Aorta (tissue), 5 donors: ENCODE data around the gene AFAP1. TPM values are rescaled to one million over a fixed set of nuclear protein-coding genes. Genes with fewer than 3 reads are reported as not detected.

ENCODE experiments used
- ATAC-seq: fragments of 200-7000 bp; cut with Tn5 transposase; one replicate; pipeline ENCODE4 v1.9.1; 2022; ENCODE audit warnings: moderate library complexity; ENCODE audit not compliant: low FRiP score
- DNase-seq, 2 donors: peaks; one replicate each; pipeline ENCODE4 v3.0.0-alpha.2; 2020
- H3K27ac ChIP-seq, 2 donors: one replicate each; pipeline ENCODE4 v1.5.1; 2013; ENCODE audit warnings: low read length in 2 of 2, mild to moderate bottlenecking in 2 of 2, moderate library complexity in 2 of 2, control low read depth in 1 of 2, inconsistent platforms in 1 of 2, low read depth in 1 of 2
- H3K27me3 ChIP-seq, 2 donors: one replicate each; pipeline ENCODE4 v1.6.1; 2013; ENCODE audit warnings: control low read depth in 1 of 2, low read length in 1 of 2, mild to moderate bottlenecking in 1 of 2, moderate library complexity in 1 of 2; ENCODE audit not compliant: insufficient read depth in 2 of 2, control insufficient read depth in 1 of 2
- H3K36me3 ChIP-seq, 2 donors: one replicate each; pipeline ENCODE4 v1.6.1; 2013; ENCODE audit warnings: control low read depth in 1 of 2, low read length in 1 of 2, mild to moderate bottlenecking in 1 of 2; ENCODE audit not compliant: insufficient read depth in 2 of 2, control insufficient read depth in 1 of 2
- H3K4me1 ChIP-seq, 2 donors: one replicate each; pipeline ENCODE4 v1.6.1; 2013; ENCODE audit warnings: low read length in 2 of 2, control low read depth in 1 of 2, mild to moderate bottlenecking in 1 of 2, moderate library complexity in 1 of 2; ENCODE audit not compliant: insufficient read depth in 2 of 2, control insufficient read depth in 1 of 2
- H3K4me3 ChIP-seq, 2 donors: one replicate each; pipeline ENCODE4 v1.5.1; 2013; ENCODE audit warnings: low read length in 2 of 2, control low read depth in 1 of 2, mild to moderate bottlenecking in 1 of 2
- H3K9me3 ChIP-seq: one replicate; pipeline ENCODE4 v1.6.1; 2013; ENCODE audit warnings: mild to moderate bottlenecking, low read length; ENCODE audit not compliant: control insufficient read depth
- WGBS, 2 donors: extraction: QIAGEN DNeasy Blood & Tissue Kit; methylation state at CpG; one replicate each; pipeline ENCODE4 v1.1.7; 2013; 5-methylcytosine and 5-hydroxymethylcytosine counted together
- intact Hi-C, 2 donors: fragments of 100-400 bp; cut with DNase I; formaldehyde crosslinking; loops; one replicate each; pipeline versions ENCODE4 v1.14.2 to v1.15.0; 2022
- polyA plus RNA-seq, 2 donors: library from polyadenylated mRNA; stranded (reverse); fragments of 200-250 nt; gene quantifications; one replicate each; pipeline ENCODE4 v1.2.3, GENCODE V29; 2013
- total RNA-seq, 2 donors: library from RNA; stranded (reverse); fragmentation: NEBNext Ultra II Directional; extraction: Animal tissue kit (Norgen Biotek cat#: 25700); gene quantifications; one replicate each; pipeline ENCODE4 v1.2.1, GENCODE V29; 2021
- donor health status: healthy with polysubstance abuse.
- donor health status: Bipolar disorder and iron deficiency.
- donor health status: DM: no; HTN: no; CAD: no.
- donor health status: DM: no; HTN: no; CAD: no.
- donor health status: DM: yes; HTN: yes; CAD: no.

The AFAP1 gene
- total and polyA plus RNA-seq, 4 donors, result 4.6 to 60.5 (median 26.9) TPM

- Histone ChIP-seq H3K27ac (no peak overlapping the region), H3K36me3 (peaks cover 0 to 5% of the 10 kb centered on the region in 2 donors), H3K4me3 (no peak overlapping the region), H3K4me1 (no peaks in the 10 kb centered on the region), H3K9me3 (no peaks in the 10 kb centered on the region), H3K27me3 (no peaks in the 10 kb centered on the region)
- ATAC-seq, result no peak
- DNase-seq, result peak; percentile 13 to 44
- WGBS, 2 donors, result 81 to 83% methylated on average over 11 of the region's 11 CpGs
- intact Hi-C loops, result no loop called here
These were observed 173.6 kb downstream of the AFAP1 start for GRCh38 chr4:7766086-7766485.

GRCh38 chr4:7765666-7766065 is 174.0 kb downstream of the AFAP1 start:
- DNase-seq (peak; percentile 30 to 47), ATAC-seq (no peak)
- no peaks in the 10 kb centered on the region for H3K9me3 ChIP-seq
- no peaks in the 10 kb centered on the region for H3K27me3 ChIP-seq
- H3K4me1 ChIP-seq, result no peaks in the 10 kb centered on the region
- no peak overlapping the region for H3K4me3 ChIP-seq
- intact Hi-C loops, result no loop called here
- no peak overlapping the region for H3K27ac ChIP-seq
- 82 to 84% methylated on average over 12 of the region's 12 CpGs for WGBS, 2 donors
- H3K36me3 ChIP-seq, result peaks cover 0 to 5% of the 10 kb centered on the region in 2 donors

- no peaks in the 10 kb centered on the region for H3K4me1 ChIP-seq
- H3K36me3 ChIP-seq, result peaks cover 0 to 5% of the 10 kb centered on the region in 2 donors
- H3K27ac ChIP-seq, result no peak overlapping the region
- no peaks in the 10 kb centered on the region for H3K9me3 ChIP-seq
- no peak overlapping the region for H3K4me3 ChIP-seq
- WGBS, 2 donors, result 60 to 62% methylated on average over 5 of the region's 5 CpGs
- intact Hi-C loops, result loop anchor here (5.0 kb wide), 2 partner anchors 38 to 223 kb away; no protein-coding TSS in a partner anchor
- no peaks in the 10 kb centered on the region for H3K27me3 ChIP-seq
- ATAC-seq (no peak), DNase-seq (peak in 1 of 2 donors; percentile 24)
These were observed 175.2 kb downstream of the AFAP1 start for GRCh38 chr4:7764466-7764865.

GRCh38 chr4:7763788-7764187 is 175.9 kb downstream of the AFAP1 start:
- ATAC-seq (no peak), DNase-seq (peak in 1 of 2 donors; percentile 12)
- Histone ChIP-seq H3K27me3 (no peaks in the 10 kb centered on the region), H3K4me1 (no peaks in the 10 kb centered on the region), H3K4me3 (no peak overlapping the region), H3K9me3 (no peaks in the 10 kb centered on the region), H3K27ac (no peak overlapping the region), H3K36me3 (peaks cover 0 to 5% of the 10 kb centered on the region in 2 donors)
- 74 to 85% methylated on average over 10 of the region's 10 CpGs for WGBS, 2 donors
- intact Hi-C loops, result loop anchor here (5.0 kb wide), 2 partner anchors 39 to 224 kb away; no protein-coding TSS in a partner anchor

- H3K4me1 ChIP-seq, result no peaks in the 10 kb centered on the region
- DNase-seq, result no peak
- 89 to 91% methylated on average over 16 of the region's 16 CpGs for WGBS, 2 donors
- H3K27me3 ChIP-seq, result no peaks in the 10 kb centered on the region
- intact Hi-C loops, result loop anchor here (5.0 kb wide), 2 partner anchors 39 to 224 kb away; no protein-coding TSS in a partner anchor
- no peak for ATAC-seq
- H3K9me3 ChIP-seq, result no peaks in the 10 kb centered on the region
- no peak overlapping the region for H3K27ac ChIP-seq
- no peak overlapping the region for H3K4me3 ChIP-seq
- peaks cover 0 to 2% of the 10 kb centered on the region in 2 donors for H3K36me3 ChIP-seq
These were observed 176.6 kb downstream of the AFAP1 start for GRCh38 chr4:7763106-7763505.

GRCh38 chr4:7762376-7763030 is 177.2 kb downstream of the AFAP1 start:
- DNase-seq (no peak), ATAC-seq (no peak)
- H3K9me3 ChIP-seq, result no peaks in the 10 kb centered on the region
- H3K27me3 ChIP-seq, result no peaks in the 10 kb centered on the region
- H3K4me1 ChIP-seq, result no peaks in the 10 kb centered on the region
- H3K27ac ChIP-seq, result no peak overlapping the region
- peaks cover 0 to 2% of the 10 kb centered on the region in 2 donors for H3K36me3 ChIP-seq
- WGBS, 2 donors, result 80 to 85% methylated on average over 15 of the region's 15 CpGs
- H3K4me3 ChIP-seq, result no peak overlapping the region
- intact Hi-C loops, result loop anchor here (5.0 kb wide), 2 partner anchors 40 to 225 kb away; no protein-coding TSS in a partner anchor

- ATAC-seq (peak; percentile 86), DNase-seq (peak; percentile 86 to 92)
- intact Hi-C loops, result loop anchor here (2.0 to 5.0 kb wide), 3 partner anchors 41 to 226 kb away; no protein-coding TSS in a partner anchor
- H3K9me3 ChIP-seq, result no peaks in the 10 kb centered on the region
- no peaks in the 10 kb centered on the region for H3K27me3 ChIP-seq
- peaks cover 0 to 2% of the 10 kb centered on the region in 2 donors for H3K36me3 ChIP-seq
- WGBS, 2 donors, result 17 to 31% methylated on average over 12 of the region's 12 CpGs
- H3K4me1 ChIP-seq, result no peaks in the 10 kb centered on the region
- H3K27ac ChIP-seq, result no peak overlapping the region
- no peak overlapping the region for H3K4me3 ChIP-seq
These were observed 177.9 kb downstream of the AFAP1 start for GRCh38 chr4:7761720-7762119.

GRCh38 chr4:7761312-7761711 is 178.3 kb downstream of the AFAP1 start:
- Histone ChIP-seq H3K4me3 (no peak overlapping the region), H3K27ac (no peak overlapping the region), H3K27me3 (no peaks in the 10 kb centered on the region), H3K4me1 (no peaks in the 10 kb centered on the region), H3K36me3 (peaks cover 0 to 2% of the 10 kb centered on the region in 2 donors), H3K9me3 (no peaks in the 10 kb centered on the region)
- ATAC-seq (no peak), DNase-seq (no peak)
- 82 to 83% methylated on average over 11 of the region's 11 CpGs for WGBS, 2 donors
- intact Hi-C loops, result loop anchor here (2.0 to 5.0 kb wide), 3 partner anchors 41 to 226 kb away; no protein-coding TSS in a partner anchor

GRCh38 chr4:7760706-7761105 is 179.0 kb downstream of the AFAP1 start:
- intact Hi-C loops, result loop anchor here (2.0 to 5.0 kb wide), 3 partner anchors 42 to 227 kb away; no protein-coding TSS in a partner anchor
- Histone ChIP-seq H3K4me3 (no peak overlapping the region), H3K36me3 (peaks cover 0 to 2% of the 10 kb centered on the region in 2 donors), H3K27me3 (no peaks in the 10 kb centered on the region), H3K4me1 (no peaks in the 10 kb centered on the region), H3K27ac (no peak overlapping the region), H3K9me3 (no peaks in the 10 kb centered on the region)
- no peak for DNase-seq
- WGBS, 2 donors, result 88 to 89% methylated on average over 16 of the region's 16 CpGs
- ATAC-seq, result no peak
